ENCODE results near the gene VPS72. TPM values are rescaled to one million over a fixed set of nuclear protein-coding genes. Genes with fewer than 3 reads are reported as not detected.

Gene VPS72
- total and polyA plus RNA-seq, 2 of the 13 experiments (the other 11 are each of a cell fraction or from before 2014, with no cell fraction given): 33.7 to 34.5 TPM

- no TSS peak for BruUV-seq (replicated peaks)
- H3K4me1 ChIP-seq (ENCODE audit: insufficient read depth, low read length): no peaks in the 10 kb centered on the region
- POLR2A ChIA-PET: interaction anchor here (1.2 kb wide), 1 partner anchor 10 kb away, joined by 3 read pairs; no protein-coding TSS in a partner anchor
Observed at GRCh38 chr1:151137789-151138188, 52.2 kb downstream of the VPS72 start.

More at GRCh38 chr1:151137789-151138188, 52.2 kb downstream of the VPS72 start:
- WGBS (ENCODE audit: low lambda C conversion rate): 95% methylated on average over 7 of the region's 7 CpGs
- in situ Hi-C loops (cut with HindIII; ENCODE audit: extremely low pct_ligation_motif_present, low pct_unique_long_range_greater_than_20kb) (no loop called here), intact Hi-C loops (cut with micrococcal nuclease; ENCODE audit: unreplicated experiment) (no loop called here)
- H3K27ac ChIP-seq (ENCODE audit: extremely low read length, insufficient read depth, low read length): no peak overlapping the region
- no peak overlapping the region for H3K4me2 ChIP-seq (ENCODE audit: low read depth, low read length)
- H3K36me3 ChIP-seq (replicated peaks in 1 of 2; ENCODE audit: control insufficient read depth in 1 of 2, insufficient read depth in 2 of 2, low read length in 2 of 2): no peaks in the 10 kb centered on the region
- no peak for FAIRE-seq
- no peak for ATAC-seq
- TF ChIP-seq PAX8 (CRISPR knock-in tag; IDR thresholded peaks at IDR 0.05; ENCODE audit: borderline replicate concordance) (no peak), ZNF292 (CRISPR knock-in tag; IDR thresholded peaks at IDR 0.05; ENCODE audit: borderline replicate concordance, low read depth) (no peak), TRAFD1 (CRISPR knock-in tag; IDR thresholded peaks at IDR 0.05; ENCODE audit: borderline replicate concordance) (no peak), GPN1 (CRISPR knock-in tag; IDR thresholded peaks at IDR 0.05; ENCODE audit: borderline replicate concordance) (no peak), RORA (CRISPR knock-in tag; IDR thresholded peaks at IDR 0.05) (no peak), CHD2 (IDR thresholded peaks at IDR 0.05; ENCODE audit: low read depth, low read length) (no peak), ZNF17 (CRISPR knock-in tag; IDR thresholded peaks at IDR 0.05) (no peak), SALL2 (CRISPR knock-in tag; IDR thresholded peaks at IDR 0.05) (no peak), ZNF530 (CRISPR knock-in tag; IDR thresholded peaks at IDR 0.05; ENCODE audit: low read depth) (no peak), IKZF5 (CRISPR knock-in tag; IDR thresholded peaks at IDR 0.05) (no peak), ETV5 (CRISPR knock-in tag; IDR thresholded peaks at IDR 0.05; ENCODE audit: borderline replicate concordance) (no peak), GPBP1L1 (CRISPR knock-in tag; IDR thresholded peaks at IDR 0.05) (no peak), SMC3 (IDR thresholded peaks at IDR 0.05; ENCODE audit: low read length) (no peak), FOXA3 (CRISPR knock-in tag; IDR thresholded peaks at IDR 0.05) (no peak), ZNF124 (CRISPR knock-in tag; IDR thresholded peaks at IDR 0.05) (no peak)
- H2AFZ ChIP-seq (ENCODE audit: low read length): no peak overlapping the region
- DNase-seq (ENCODE audit: low spot score): no peak
- H4K20me1 ChIP-seq (ENCODE audit: insufficient read depth, low read length): no peaks in the 10 kb centered on the region
- H3K4me3 ChIP-seq (replicated peaks in 1 of 3; ENCODE audit: insufficient read depth in 1 of 3, low read depth in 2 of 3, low read length in 3 of 3): no peak overlapping the region
- no peaks in the 10 kb centered on the region for H3K27me3 ChIP-seq (ENCODE audit: control insufficient read depth in 1 of 2, insufficient read depth in 2 of 2, low read length in 2 of 2)
- CTCF ChIA-PET (ENCODE audit: low intra/inter-chr PET ratio, low total read pairs): no interaction called here
- no peaks in the 10 kb centered on the region for H3K79me2 ChIP-seq (ENCODE audit: insufficient read depth, low read length)
- H3K9me3 ChIP-seq (ENCODE audit: low read length): no peaks in the 10 kb centered on the region
- no peak overlapping the region for H3K9ac ChIP-seq (ENCODE audit: insufficient read depth, low read depth, low read length)

Data from HepG2 (cell line).